Measurements from ENCODE around the gene NDUFB1.

The NDUFB1 gene

DNA sequence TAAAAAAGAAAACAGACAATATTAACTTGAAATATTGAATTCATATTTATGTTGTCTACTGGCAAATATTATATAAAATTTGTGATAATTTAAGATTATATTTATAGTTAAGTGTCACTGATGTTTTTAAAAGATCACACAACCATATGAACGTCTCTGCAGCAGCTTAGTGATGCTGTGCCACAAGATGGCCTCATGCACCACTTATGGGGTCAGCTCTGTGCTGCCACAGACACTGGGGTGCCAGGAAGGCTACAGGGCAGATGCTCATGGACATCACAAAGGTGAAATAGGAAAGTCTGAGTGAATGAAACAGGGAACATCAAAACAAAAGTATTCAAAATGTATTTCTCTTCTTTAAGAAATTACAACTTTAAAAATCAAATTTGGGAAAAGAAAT, 28.2 kb downstream of the NDUFB1 start:
- DNase-seq (ENCODE audit: low read depth): no peak

- DNase-seq (ENCODE audit: low read depth): no peak
These were observed 33.0 kb downstream of the NDUFB1 start for GRCh38 chr14:92088494-92088893.

GRCh38 chr14:92074555-92074954, 47.0 kb downstream of the NDUFB1 start:
- DNase-seq (ENCODE audit: low read depth): no peak
